Caco-2 (cell line): ENCODE measurements around the gene BMERB1. TPM values are rescaled to one million over a fixed set of nuclear protein-coding genes. Genes with fewer than 3 reads are reported as not detected.

Source experiments
- BruUV-seq: library from RNA; stranded (reverse); fragments of 400-500 nt; replicated peaks from 2 replicates; lab custom pipeline; 2021; lab: Mats Ljungman, UMichigan
- CTCF ChIA-PET: fragments of 300-600 bp; sonication (Branson Sonifier 250); formaldehyde crosslinking; loops from one replicate; lab custom pipeline; 2022; ENCODE audit warnings: antibody characterized with exemption; lab: Charles Lee
- POLR2A ChIA-PET: fragments of 300-600 bp; sonication (Branson Sonifier 250); formaldehyde crosslinking; loops from one replicate; lab custom pipeline; 2022; ENCODE audit warnings: antibody characterized with exemption; lab: Charles Lee
- DNase-seq, 2 experiments: peaks; one replicate each; pipeline versions ENCODE4 v3.0.0 to v3.0.0-alpha.2; 2020 to 2022
- H3K27me3 ChIP-seq: replicated peaks from 2 replicates; pipeline ENCODE4 v1.6.0; 2011; ENCODE audit warnings: low read length; ENCODE audit not compliant: control insufficient read depth, insufficient read depth
- H3K36me3 ChIP-seq: 2 replicates; pipeline ENCODE4 v1.5.1; 2011; ENCODE audit warnings: low read length; ENCODE audit not compliant: control insufficient read depth, insufficient read depth
- H3K4me1 ChIP-seq: fragments of 250-450 bp; sonication (Bioruptor Pico); 2 replicates; pipeline ENCODE4 v1.5.1; 2020; ENCODE audit warnings: mild to moderate bottlenecking
- H3K4me3 ChIP-seq: 2 replicates; pipeline ENCODE4 v1.5.1; 2011; ENCODE audit warnings: low read depth, mild to moderate bottlenecking, control low read depth, low read length
- H3K9me3 ChIP-seq: fragments of 250-450 bp; sonication (Bioruptor Pico); 2 replicates; pipeline ENCODE4 v1.5.1; 2020; ENCODE audit warnings: mild to moderate bottlenecking, moderate library complexity
- H3K27ac Mint-ChIP-seq: one replicate; pipeline ENCODE4 v1.8.0; 2022; ENCODE audit warnings: mixed read lengths; ENCODE audit not compliant: unreplicated experiment
- H3K27me3 Mint-ChIP-seq: one replicate; pipeline ENCODE4 v1.8.0; 2022; ENCODE audit warnings: mixed read lengths; ENCODE audit not compliant: insufficient read depth, unreplicated experiment
- H3K36me3 Mint-ChIP-seq: one replicate; pipeline ENCODE4 v1.8.0; 2022; ENCODE audit warnings: mild to moderate bottlenecking, mixed read lengths; ENCODE audit not compliant: insufficient read depth, unreplicated experiment
- H3K4me1 Mint-ChIP-seq: one replicate; pipeline ENCODE4 v1.8.0; 2022; ENCODE audit warnings: low read depth, mixed read lengths; ENCODE audit not compliant: unreplicated experiment
- H3K4me3 Mint-ChIP-seq: one replicate; pipeline ENCODE4 v1.8.0; 2022; ENCODE audit warnings: mild to moderate bottlenecking, moderate library complexity, mixed read lengths; ENCODE audit not compliant: unreplicated experiment
- H3K9me3 Mint-ChIP-seq: one replicate; pipeline ENCODE4 v1.8.0; 2022; ENCODE audit warnings: mixed read lengths; ENCODE audit not compliant: unreplicated experiment
- CTCF ChIP-seq, 2 experiments: fragments of 200-600 bp in 1 of 2; IDR thresholded peaks; 1 replicate in 1 of 2; 2 replicates in 1 of 2; pipeline versions ENCODE4 v1.5.1 to v1.8.0; 2011 to 2022; ENCODE audit warnings: antibody characterized with exemption in 1 of 2, control low read depth in 1 of 2, inconsistent platforms in 1 of 2, low read depth in 1 of 2, low read length in 1 of 2, mild to moderate bottlenecking in 1 of 2, moderate library complexity in 1 of 2; ENCODE audit not compliant: insufficient read depth in 1 of 2, severe bottlenecking in 1 of 2, unreplicated experiment in 1 of 2
- intact Hi-C: fragments of 100-400 bp; cut with micrococcal nuclease; formaldehyde crosslinking; loops from one replicate; pipeline ENCODE4 v1.10.0; 2022; ENCODE audit not compliant: unreplicated experiment
- total RNA-seq: library from RNA; stranded (reverse); gene quantifications from 2 replicates; pipeline ENCODE4 v1.2.3, GENCODE V29; 2022

The BMERB1 gene
- total RNA-seq, 1 experiment from 2014 or later: not detected

- ChIA-PET CTCF (interaction anchor here (0.5 kb wide), 1 partner anchor 95 kb away, joined by 4 read pairs; the partner anchor contains the start of gene MARF1), POLR2A (no interaction called here)
- Histone ChIP-seq H3K4me3 (no peak overlapping the region), H3K4me1 (no peaks in the 10 kb centered on the region), H3K36me3 (no peaks in the 10 kb centered on the region), H3K9me3 (no peaks in the 10 kb centered on the region), H3K27me3 (no peaks in the 10 kb centered on the region)
- Mint-ChIP-seq H3K36me3 (no peaks in the 10 kb centered on the region), H3K27me3 (no peaks in the 10 kb centered on the region), H3K27ac (no peak overlapping the region), H3K4me1 (peaks cover 10% of the 10 kb centered on the region), H3K9me3 (no peaks in the 10 kb centered on the region), H3K4me3 (no peak overlapping the region)
- intact Hi-C loops: no loop called here
- TF ChIP-seq CTCF (IDR thresholded peaks at IDR 0.05; ENCODE audit: insufficient read depth in 1 of 2, low read depth in 1 of 2, low read length in 1 of 2, severe bottlenecking in 1 of 2, unreplicated experiment in 1 of 2): no peak
- no peak for DNase-seq
- BruUV-seq: no TSS peak
Measured at GRCh38 chr16:15548482-15548891, 114.1 kb downstream of the BMERB1 start.

DNA sequence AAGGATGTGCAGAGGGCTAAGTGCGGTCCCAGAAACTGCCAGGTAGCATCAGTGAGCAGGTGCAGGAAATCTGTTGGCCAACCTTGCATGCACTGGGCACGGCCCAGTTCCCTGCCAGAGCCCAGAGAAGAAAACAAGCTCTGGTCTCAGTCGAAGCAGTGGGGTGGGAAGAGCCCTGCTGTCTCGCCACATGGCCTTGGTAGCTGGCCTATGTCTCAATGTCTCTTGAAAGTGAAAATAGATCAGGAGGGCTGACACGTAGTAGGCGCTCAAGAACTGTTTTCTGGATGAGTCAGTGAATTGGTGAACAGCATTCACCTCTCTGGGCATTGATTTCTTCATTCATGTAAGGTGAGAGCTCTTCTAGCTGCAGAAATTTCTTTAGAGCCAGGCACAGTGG is 118.1 kb downstream of the BMERB1 start:
- no peaks in the 10 kb centered on the region for H3K36me3 Mint-ChIP-seq
- Histone ChIP-seq H3K4me1 (no peaks in the 10 kb centered on the region), H3K27me3 (no peaks in the 10 kb centered on the region), H3K36me3 (no peaks in the 10 kb centered on the region), H3K9me3 (no peaks in the 10 kb centered on the region), H3K4me3 (no peak overlapping the region)
- DNase-seq: no peak
- ChIA-PET CTCF (interaction anchor here (0.5 kb wide), 1 partner anchor 73 kb away, joined by 3 read pairs; no protein-coding TSS in a partner anchor), POLR2A (no interaction called here)
- H3K9me3 Mint-ChIP-seq: no peaks in the 10 kb centered on the region
- no TSS peak for BruUV-seq
- H3K27me3 Mint-ChIP-seq: no peaks in the 10 kb centered on the region
- no peak overlapping the region for H3K27ac Mint-ChIP-seq
- no peak for TF ChIP-seq CTCF (IDR thresholded peaks at IDR 0.05; ENCODE audit: insufficient read depth in 1 of 2, low read depth in 1 of 2, low read length in 1 of 2, severe bottlenecking in 1 of 2, unreplicated experiment in 1 of 2)
- no peak overlapping the region for H3K4me3 Mint-ChIP-seq
- intact Hi-C loops: no loop called here
- H3K4me1 Mint-ChIP-seq: peaks cover 10% of the 10 kb centered on the region

DNA sequence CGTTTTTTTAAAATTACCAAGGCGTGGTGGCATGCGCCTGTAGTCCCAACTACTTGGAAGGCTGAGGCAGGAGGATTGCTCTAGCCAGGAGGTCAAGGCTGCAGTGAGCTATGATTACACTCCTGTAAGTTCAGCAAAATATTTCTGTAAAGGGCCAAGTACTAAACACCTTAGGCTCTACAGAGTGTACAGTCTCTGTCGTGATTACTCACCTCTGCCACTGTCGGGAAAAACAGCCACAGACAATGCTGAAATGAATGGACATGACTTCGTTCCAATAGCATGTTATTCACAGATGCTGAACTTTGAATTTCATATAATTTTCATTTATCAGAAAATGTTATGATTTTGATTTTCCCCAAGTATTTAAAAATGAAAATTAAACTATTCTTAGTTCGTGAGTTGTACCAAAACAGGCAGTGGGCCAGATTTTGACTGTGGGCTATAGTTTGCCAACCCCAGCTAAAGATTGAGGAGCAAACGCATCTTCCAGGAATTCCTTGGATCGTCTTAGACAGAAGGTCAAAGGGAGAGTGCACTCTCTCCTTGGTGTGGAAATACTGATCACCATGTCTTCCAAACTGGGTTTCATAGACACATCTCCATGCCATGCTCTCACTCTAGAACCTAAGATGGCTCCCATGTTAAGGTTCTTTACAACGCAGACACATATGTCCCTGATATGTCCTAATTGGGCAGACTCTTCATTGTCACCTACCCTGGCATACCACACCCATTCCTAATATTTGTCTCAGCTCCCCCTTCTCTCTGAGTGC is 119.1 kb downstream of the BMERB1 start:
- Mint-ChIP-seq H3K27ac (no peak overlapping the region), H3K27me3 (no peaks in the 10 kb centered on the region), H3K4me3 (no peak overlapping the region), H3K4me1 (peaks cover 10% of the 10 kb centered on the region), H3K36me3 (no peaks in the 10 kb centered on the region), H3K9me3 (no peaks in the 10 kb centered on the region)
- Histone ChIP-seq H3K9me3 (no peaks in the 10 kb centered on the region), H3K4me3 (no peak overlapping the region), H3K36me3 (no peaks in the 10 kb centered on the region), H3K4me1 (no peaks in the 10 kb centered on the region), H3K27me3 (no peaks in the 10 kb centered on the region)
- ChIA-PET CTCF (no interaction called here), POLR2A (no interaction called here)
- intact Hi-C loops: no loop called here
- no peak for DNase-seq
- no peak for TF ChIP-seq CTCF (IDR thresholded peaks at IDR 0.05; ENCODE audit: insufficient read depth in 1 of 2, low read depth in 1 of 2, low read length in 1 of 2, severe bottlenecking in 1 of 2, unreplicated experiment in 1 of 2)
- no TSS peak for BruUV-seq
